Suprapubic skin (tissue), 4 donors: ENCODE results near the gene TEK. TPM values are rescaled to one million over a fixed set of nuclear protein-coding genes. Genes with fewer than 3 reads are reported as not detected.

Source experiments
- DNase-seq, 2 donors: peaks; one replicate each; pipeline ENCODE4 v3.0.0-alpha.2; 2019; ENCODE audit warnings: low spot score in 2 of 2
- H3K27ac ChIP-seq: fragments of 200-600 bp; sonication (generic); one replicate; pipeline ENCODE4 v1.5.1; 2019
- H3K27me3 ChIP-seq: fragments of 200-600 bp; sonication (generic); one replicate; pipeline ENCODE4 v1.5.1; 2019
- H3K36me3 ChIP-seq: fragments of 200-600 bp; sonication (generic); one replicate; pipeline ENCODE4 v1.5.1; 2019
- H3K4me1 ChIP-seq: fragments of 200-600 bp; sonication (generic); one replicate; pipeline ENCODE4 v1.5.1; 2019
- H3K4me3 ChIP-seq: fragments of 200-600 bp; sonication (generic); one replicate; pipeline ENCODE4 v1.5.1; 2019; ENCODE audit warnings: mild to moderate bottlenecking
- H3K9me3 ChIP-seq: fragments of 200-600 bp; sonication (generic); one replicate; pipeline ENCODE4 v1.5.1; 2019
- CTCF ChIP-seq, 2 donors: fragments of 200-600 bp in 1 of 2; fragments of 450-650 bp in 1 of 2; sonication (generic) in 1 of 2; IDR thresholded peaks; one replicate each; pipeline ENCODE4 v1.5.1; 2016 to 2019; ENCODE audit warnings: antibody characterized with exemption in 2 of 2, mild to moderate bottlenecking in 1 of 2, moderate library complexity in 1 of 2
- EP300 ChIP-seq: sonication (generic); formaldehyde crosslinking; IDR thresholded peaks from one replicate; pipeline ENCODE4 v1.6.1; 2017; ENCODE audit warnings: antibody characterized with exemption
- POLR2A ChIP-seq, 2 donors: fragments of 450-650 bp; IDR thresholded peaks; one replicate each; pipeline ENCODE4 v1.6.1; 2017; ENCODE audit warnings: antibody characterized with exemption in 2 of 2, mild to moderate bottlenecking in 2 of 2, moderate library complexity in 2 of 2
- POLR2AphosphoS5 ChIP-seq, 3 donors: sonication (generic); formaldehyde crosslinking; IDR thresholded peaks; one replicate each; pipeline ENCODE4 v1.6.1; 2017; ENCODE audit warnings: antibody characterized with exemption in 3 of 3
- WGBS: methylation state at CpG from one replicate; pipeline ENCODE4 v1.1.5; 2018; 5-methylcytosine and 5-hydroxymethylcytosine counted together
- total RNA-seq, 4 donors: library from RNA; depleted of rRNA; stranded (reverse); fragments of >200 nt; gene quantifications; one replicate each; pipeline ENCODE4 v1.1.0, GENCODE V29; 2016

TEK gene
- total RNA-seq, 4 donors from 2014 or later = 2.0 to 7.1 (median 5.2) TPM

GRCh38 chr9:27198190-27198589 is 89.2 kb downstream of the TEK start:
- Histone ChIP-seq H3K9me3 (no peaks in the 10 kb centered on the region), H3K27me3 (no peaks in the 10 kb centered on the region), H3K36me3 (no peaks in the 10 kb centered on the region), H3K4me1 (no peaks in the 10 kb centered on the region), H3K27ac (no peak overlapping the region), H3K4me3 (no peak overlapping the region)
- TF ChIP-seq EP300 (no peak), POLR2AphosphoS5 (IDR thresholded peaks at IDR 0.05) (no peak), CTCF (IDR thresholded peaks at IDR 0.05) (no peak), POLR2A (IDR thresholded peaks at IDR 0.05) (no peak)
- DNase-seq = no peak

- TF ChIP-seq EP300 (no peak), POLR2AphosphoS5 (IDR thresholded peaks at IDR 0.05) (no peak), POLR2A (IDR thresholded peaks at IDR 0.05) (no peak), CTCF (IDR thresholded peaks at IDR 0.05) (no peak)
- 85% methylated on average over 2 of the region's 2 CpGs for WGBS
- Histone ChIP-seq H3K36me3 (no peaks in the 10 kb centered on the region), H3K27me3 (no peaks in the 10 kb centered on the region), H3K4me1 (peaks cover 3% of the 10 kb centered on the region), H3K4me3 (no peak overlapping the region), H3K27ac (no peak overlapping the region), H3K9me3 (no peaks in the 10 kb centered on the region)
- no peak for DNase-seq
These were observed 93.0 kb downstream of the TEK start for GRCh38 chr9:27202056-27202455.

- DNase-seq = no peak
- Histone ChIP-seq H3K4me1 (peaks cover 3% of the 10 kb centered on the region), H3K4me3 (no peak overlapping the region), H3K9me3 (no peaks in the 10 kb centered on the region), H3K27ac (no peak overlapping the region), H3K36me3 (no peaks in the 10 kb centered on the region), H3K27me3 (peaks cover 1% of the 10 kb centered on the region)
- 64% methylated on average over 3 of the region's 3 CpGs for WGBS
- TF ChIP-seq CTCF (IDR thresholded peaks at IDR 0.05) (no peak), POLR2A (IDR thresholded peaks at IDR 0.05) (no peak), POLR2AphosphoS5 (IDR thresholded peaks at IDR 0.05) (no peak), EP300 (no peak)
These were observed 94.8 kb downstream of the TEK start for GRCh38 chr9:27203783-27204182.

GRCh38 chr9:27204578-27204977 is 95.6 kb downstream of the TEK start:
- no peak overlapping the region for H3K27ac ChIP-seq
- H3K9me3 ChIP-seq = no peaks in the 10 kb centered on the region
- H3K36me3 ChIP-seq = no peaks in the 10 kb centered on the region
- WGBS = 41% methylated on average over 4 of the region's 4 CpGs
- peaks cover 3% of the 10 kb centered on the region for H3K4me1 ChIP-seq
- no peak for DNase-seq
- TF ChIP-seq CTCF (IDR thresholded peaks at IDR 0.05) = no peak
- no peak for TF ChIP-seq EP300
- no peak for TF ChIP-seq POLR2A (IDR thresholded peaks at IDR 0.05)
- no peak for TF ChIP-seq POLR2AphosphoS5 (IDR thresholded peaks at IDR 0.05)
- no peak overlapping the region for H3K4me3 ChIP-seq
- H3K27me3 ChIP-seq = peaks cover 5% of the 10 kb centered on the region

- peaks cover 3% of the 10 kb centered on the region for H3K4me1 ChIP-seq
- TF ChIP-seq CTCF (IDR thresholded peaks at IDR 0.05) = no peak
- no peak for TF ChIP-seq POLR2A (IDR thresholded peaks at IDR 0.05)
- no peak for TF ChIP-seq POLR2AphosphoS5 (IDR thresholded peaks at IDR 0.05)
- H3K27me3 ChIP-seq = peaks cover 5% of the 10 kb centered on the region
- H3K4me3 ChIP-seq = no peak overlapping the region
- no peaks in the 10 kb centered on the region for H3K36me3 ChIP-seq
- DNase-seq = no peak
- no peaks in the 10 kb centered on the region for H3K9me3 ChIP-seq
- 95% methylated on average over 2 of the region's 2 CpGs for WGBS
- no peak overlapping the region for H3K27ac ChIP-seq
These were observed 96.2 kb downstream of the TEK start for GRCh38 chr9:27205198-27205597.
